SK-N-SH (cell line): ENCODE results near the gene ZBTB16. TPM values are rescaled to one million over a fixed set of nuclear protein-coding genes. Genes with fewer than 3 reads are reported as not detected.

ENCODE experiments used
- CTCF ChIA-PET: fragments of 300-600, 350-600 bp; formaldehyde crosslinking; extraction: SDS; loops from one replicate; lab custom pipeline; 2021; lab: Yijun Ruan, JAX
- POLR2A ChIA-PET: fragments of 350-600 bp; sonication (Branson Sonifier 250); formaldehyde crosslinking; extraction: SDS; loops from one replicate; lab custom pipeline; 2020; ENCODE audit warnings: antibody characterized with exemption, inconsistent platforms; lab: Yijun Ruan, JAX
- DNase-seq: peaks from one replicate; pipeline ENCODE4 v3.0.0; 2012
- H2AFZ ChIP-seq: fragments of 200-600 bp; sonication (generic); 2 replicates; pipeline ENCODE4 v1.8.1; 2016; ENCODE audit warnings: antibody characterized with exemption, mild to moderate bottlenecking, low read depth
- H3F3A ChIP-seq: fragments of 200-600 bp; sonication (generic); replicated peaks from 2 replicates; pipeline ENCODE3; 2016; ENCODE audit warnings: antibody characterized with exemption, mild to moderate bottlenecking; ENCODE audit not compliant: insufficient read depth
- H3K27ac ChIP-seq, 2 experiments: fragments of 200-500 bp in 1 of 2; fragments of 200-600 bp in 1 of 2; sonication (Bioruptor generic) in 1 of 2; sonication (generic), shearing (Covaris generic) in 1 of 2; 2 replicates each; pipeline versions ENCODE4 v1.5.1 to v1.6.1; 2014 to 2016; ENCODE audit warnings: low read depth in 2 of 2, inconsistent platforms in 1 of 2, low read length in 1 of 2, mild to moderate bottlenecking in 1 of 2, mixed read lengths in 1 of 2
- H3K27me3 ChIP-seq: fragments of 200-600 bp; sonication (generic), shearing (Covaris generic); 2 replicates; pipeline ENCODE4 v1.6.1; 2016; ENCODE audit warnings: mixed run types; ENCODE audit not compliant: insufficient read depth
- H3K36me3 ChIP-seq, 2 experiments: fragments of 200-500 bp in 1 of 2; fragments of 200-600 bp in 1 of 2; sonication (Bioruptor generic) in 1 of 2; sonication (generic) in 1 of 2; replicated peaks in 1 of 2; 2 replicates each; pipeline versions ENCODE3 to v1.5.1; 2014 to 2016; ENCODE audit warnings: low read length in 1 of 2, mild to moderate bottlenecking in 1 of 2; ENCODE audit not compliant: insufficient read depth in 2 of 2, control insufficient read depth in 1 of 2
- H3K4me1 ChIP-seq, 2 experiments: fragments of 200-500 bp in 1 of 2; fragments of 200-600 bp in 1 of 2; sonication (Bioruptor generic) in 1 of 2; sonication (generic), shearing (Covaris generic) in 1 of 2; 2 replicates each; pipeline versions ENCODE4 v1.5.1 to v1.6.1; 2014 to 2016; ENCODE audit warnings: low read depth in 1 of 2, low read length in 1 of 2, mixed run types in 1 of 2; ENCODE audit not compliant: insufficient read depth in 2 of 2, control insufficient read depth in 1 of 2
- H3K4me2 ChIP-seq: fragments of 200-600 bp; sonication (generic), shearing (Covaris generic); 2 replicates; pipeline ENCODE4 v1.6.1; 2017; ENCODE audit warnings: mixed run types
- H3K4me3 ChIP-seq, 2 experiments: fragments of 200-500 bp in 1 of 2; fragments of 200-600 bp in 1 of 2; sonication (Bioruptor generic) in 1 of 2; sonication (generic), shearing (Covaris generic) in 1 of 2; 2 replicates each; pipeline versions ENCODE4 v1.5.1 to v1.8.1; 2014 to 2016; ENCODE audit warnings: low read depth in 2 of 2, inconsistent platforms in 1 of 2, low read length in 1 of 2, mild to moderate bottlenecking in 1 of 2, mixed read lengths in 1 of 2, moderate library complexity in 1 of 2
- H3K79me2 ChIP-seq: fragments of 200-600 bp; sonication (generic); 2 replicates; pipeline ENCODE4 v1.8.1; 2017; ENCODE audit warnings: mild to moderate bottlenecking; ENCODE audit not compliant: insufficient read depth
- H3K9ac ChIP-seq: fragments of 200-600 bp; sonication (generic); 2 replicates; pipeline ENCODE4 v1.6.1; 2017; ENCODE audit warnings: mixed run types
- H3K9me2 ChIP-seq: fragments of 200-600 bp; sonication (generic); 2 replicates; pipeline ENCODE4 v1.6.1; 2017; ENCODE audit warnings: mixed run types
- H3K9me3 ChIP-seq: fragments of 200-600 bp; sonication (generic); 2 replicates; pipeline ENCODE4 v1.6.1; 2017; ENCODE audit warnings: mixed run types, mild to moderate bottlenecking, moderate library complexity
- H4K20me1 ChIP-seq: fragments of 200-600 bp; sonication (generic); 2 replicates; pipeline ENCODE4 v1.6.1; 2017; ENCODE audit warnings: mild to moderate bottlenecking, mixed run types; ENCODE audit not compliant: insufficient read depth
- CTCF ChIP-seq: fragments of 200-600 bp; sonication (generic); IDR thresholded peaks from 2 replicates; pipeline ENCODE4 v1.6.1; 2017; ENCODE audit warnings: antibody characterized with exemption, mild to moderate bottlenecking, moderate library complexity
- ELF1 ChIP-seq: IDR thresholded peaks from 2 replicates; pipeline ENCODE4 v1.4.0; 2012
- EP300 ChIP-seq, 2 experiments: IDR thresholded peaks; 2 replicates each; pipeline versions ENCODE4 v1.4.0 to v1.6.1; 2012; ENCODE audit warnings: borderline replicate concordance in 1 of 2, low read depth in 1 of 2, low read length in 1 of 2
- FOSL2 ChIP-seq: IDR thresholded peaks from 2 replicates; pipeline ENCODE4 v1.4.0; 2012; ENCODE audit warnings: low read depth, mild to moderate bottlenecking, moderate library complexity, borderline replicate concordance
- FOXJ3 ChIP-seq: sonication (generic); formaldehyde crosslinking; IDR thresholded peaks from 2 replicates; pipeline ENCODE4 v1.5.1; 2020; ENCODE audit warnings: mild to moderate bottlenecking, missing genetic modification reagents
- FOXM1 ChIP-seq: IDR thresholded peaks from 2 replicates; pipeline ENCODE4 v1.4.0; 2012; ENCODE audit warnings: low read depth, mild to moderate bottlenecking
- GATA2 ChIP-seq: sonication (generic); formaldehyde crosslinking; IDR thresholded peaks from 2 replicates; pipeline ENCODE4 v1.5.0; 2020; ENCODE audit warnings: mild to moderate bottlenecking, missing genetic modification reagents
- MEF2A ChIP-seq: IDR thresholded peaks from 2 replicates; pipeline ENCODE4 v1.4.0; 2012; ENCODE audit warnings: low read depth, borderline replicate concordance
- NRF1 ChIP-seq: IDR thresholded peaks from 2 replicates; pipeline ENCODE4 v1.6.1; 2012; ENCODE audit warnings: low read depth, mild to moderate bottlenecking, low read length
- POLR2AphosphoS5 ChIP-seq: IDR thresholded peaks from 2 replicates; pipeline ENCODE4 v1.6.1; 2012; ENCODE audit warnings: low read depth, low read length
- RFX5 ChIP-seq: IDR thresholded peaks from 2 replicates; pipeline ENCODE4 v1.6.1; 2012; ENCODE audit warnings: mild to moderate bottlenecking, improper control_type of control experiment, low read length
- SIN3A ChIP-seq: IDR thresholded peaks from 2 replicates; pipeline ENCODE4 v1.6.1; 2012; ENCODE audit warnings: low read depth, mild to moderate bottlenecking, low read length, moderate library complexity, borderline replicate concordance
- TAF1 ChIP-seq: IDR thresholded peaks from 2 replicates; pipeline ENCODE4 v1.6.1; 2012; ENCODE audit warnings: low read depth, mild to moderate bottlenecking, low read length, moderate library complexity, borderline replicate concordance
- USF2 ChIP-seq: fragments of 150-350 bp; IDR thresholded peaks from 2 replicates; pipeline ENCODE4 v1.6.1; 2017; ENCODE audit warnings: antibody characterized with exemption, low read length, low read depth, borderline replicate concordance
- YY1 ChIP-seq: IDR thresholded peaks from 2 replicates; pipeline ENCODE4 v1.4.0; 2012; ENCODE audit warnings: low read depth, mild to moderate bottlenecking
- WGBS: methylation state at CpG from one replicate; pipeline ENCODE4 v1.1.6; 2017; ENCODE audit warnings: low lambda C conversion rate; 5-methylcytosine and 5-hydroxymethylcytosine counted together
- polyA plus RNA-seq, 3 experiments: library from polyadenylated mRNA; depleted of rRNA; stranded (reverse); fragments of >200 nt; gene quantifications; 2 replicates each; pipeline ENCODE4 v1.2.3, GENCODE V29; 2012
- TF ChIP-seq, protein P1 (sequence below): IDR thresholded peaks from 2 replicates; pipeline ENCODE4 v1.4.0; 2012; ENCODE audit warnings: low read depth, borderline replicate concordance
- TF ChIP-seq, protein P2 (sequence below): IDR thresholded peaks from 2 replicates; pipeline ENCODE4; 2012

Gene ZBTB16
- polyA plus RNA-seq, 1 of the 3 experiments (the other 2 are of a cell fraction): not detected

DNA sequence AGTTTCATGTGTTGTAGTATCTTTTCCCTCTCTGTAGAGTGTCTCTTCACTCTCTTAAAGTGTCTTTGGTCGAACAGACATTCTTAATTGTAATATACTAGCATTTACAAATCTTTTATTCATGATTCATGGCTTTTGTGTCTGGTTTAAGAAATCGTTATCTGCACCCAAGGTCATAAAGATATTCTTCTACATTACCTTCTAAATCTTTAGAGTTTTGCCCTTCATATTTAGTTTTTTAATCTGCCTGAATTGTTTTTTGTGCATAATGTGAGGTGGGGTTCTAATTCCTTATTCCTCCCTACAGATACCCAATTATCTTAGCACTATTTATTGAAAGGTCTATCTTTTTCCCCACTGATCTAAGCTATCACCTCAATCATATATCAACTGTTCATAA is 227.6 kb downstream of the ZBTB16 start (continued):
- TF ChIP-seq, protein P1, sequence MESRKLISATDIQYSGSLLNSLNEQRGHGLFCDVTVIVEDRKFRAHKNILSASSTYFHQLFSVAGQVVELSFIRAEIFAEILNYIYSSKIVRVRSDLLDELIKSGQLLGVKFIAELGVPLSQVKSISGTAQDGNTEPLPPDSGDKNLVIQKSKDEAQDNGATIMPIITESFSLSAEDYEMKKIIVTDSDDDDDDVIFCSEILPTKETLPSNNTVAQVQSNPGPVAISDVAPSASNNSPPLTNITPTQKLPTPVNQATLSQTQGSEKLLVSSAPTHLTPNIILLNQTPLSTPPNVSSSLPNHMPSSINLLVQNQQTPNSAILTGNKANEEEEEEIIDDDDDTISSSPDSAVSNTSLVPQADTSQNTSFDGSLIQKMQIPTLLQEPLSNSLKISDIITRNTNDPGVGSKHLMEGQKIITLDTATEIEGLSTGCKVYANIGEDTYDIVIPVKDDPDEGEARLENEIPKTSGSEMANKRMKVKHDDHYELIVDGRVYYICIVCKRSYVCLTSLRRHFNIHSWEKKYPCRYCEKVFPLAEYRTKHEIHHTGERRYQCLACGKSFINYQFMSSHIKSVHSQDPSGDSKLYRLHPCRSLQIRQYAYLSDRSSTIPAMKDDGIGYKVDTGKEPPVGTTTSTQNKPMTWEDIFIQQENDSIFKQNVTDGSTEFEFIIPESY: no peak
- TF ChIP-seq FOSL2: no peak
- TF ChIP-seq, protein P2, sequence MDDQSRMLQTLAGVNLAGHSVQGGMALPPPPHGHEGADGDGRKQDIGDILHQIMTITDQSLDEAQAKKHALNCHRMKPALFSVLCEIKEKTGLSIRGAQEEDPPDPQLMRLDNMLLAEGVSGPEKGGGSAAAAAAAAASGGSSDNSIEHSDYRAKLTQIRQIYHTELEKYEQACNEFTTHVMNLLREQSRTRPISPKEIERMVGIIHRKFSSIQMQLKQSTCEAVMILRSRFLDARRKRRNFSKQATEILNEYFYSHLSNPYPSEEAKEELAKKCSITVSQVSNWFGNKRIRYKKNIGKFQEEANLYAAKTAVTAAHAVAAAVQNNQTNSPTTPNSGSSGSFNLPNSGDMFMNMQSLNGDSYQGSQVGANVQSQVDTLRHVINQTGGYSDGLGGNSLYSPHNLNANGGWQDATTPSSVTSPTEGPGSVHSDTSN: no peak

DNA sequence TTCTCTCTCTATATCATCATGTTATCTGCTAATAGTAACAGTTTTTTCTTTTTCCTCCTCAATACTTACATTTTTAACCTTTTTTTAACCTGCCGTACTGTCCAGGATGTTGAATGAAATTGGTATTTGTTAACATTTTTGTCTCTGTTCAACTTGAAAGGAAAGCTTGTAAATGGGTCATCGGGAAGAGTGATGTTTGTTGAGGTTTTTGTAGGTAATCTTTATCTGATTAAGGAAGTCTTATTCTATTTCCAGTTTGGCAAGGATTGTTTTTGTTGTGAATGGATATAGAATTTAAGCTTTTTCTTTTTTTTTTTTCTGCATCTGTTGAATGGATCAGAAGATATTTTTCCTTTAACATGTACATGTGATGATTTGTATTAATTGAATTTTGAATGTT is 228.6 kb downstream of the ZBTB16 start:
- Histone ChIP-seq H3K27me3 (no peaks in the 10 kb centered on the region), H4K20me1 (no peaks in the 10 kb centered on the region), H3F3A (peaks cover 9% of the 10 kb centered on the region), H3K9ac (no peak overlapping the region), H3K4me2 (no peak overlapping the region), H2AFZ (no peak overlapping the region), H3K4me3 (no peak overlapping the region), H3K36me3 (no peaks in the 10 kb centered on the region), H3K79me2 (no peaks in the 10 kb centered on the region), H3K9me3 (no peaks in the 10 kb centered on the region), H3K27ac (no peak overlapping the region), H3K4me1 (peaks cover 7 to 12% of the 10 kb centered on the region in 2 experiments; a peak in 3 of 4 replicates), H3K9me2 (no peaks in the 10 kb centered on the region)
- 90% methylated on average over 2 of the region's 2 CpGs for WGBS
- ChIA-PET CTCF (interaction anchor here (0.9 to 3.5 kb wide), 4 partner anchors 19 to 57 kb away, joined by 3 to 15 read pairs (median 4); no protein-coding TSS in a partner anchor), POLR2A (no interaction called here)
- TF ChIP-seq NRF1 (no peak), MEF2A (no peak), EP300 (IDR thresholded peaks at IDR 0.05; ENCODE audit: borderline replicate concordance in 1 of 2, low read depth in 1 of 2, low read length in 1 of 2) (no peak), YY1 (no peak), FOSL2 (no peak), RFX5 (no peak), POLR2AphosphoS5 (no peak), TAF1 (no peak), GATA2 (CRISPR knock-in tag) (no peak), ELF1 (no peak), USF2 (no peak), FOXJ3 (CRISPR knock-in tag) (no peak), SIN3A (no peak), FOXM1 (no peak), CTCF (no peak)
- TF ChIP-seq, protein P1: no peak
- no peak for DNase-seq
